Endothelial cell of umbilical vein (primary cell): ENCODE results near the gene THY1. TPM values are rescaled to one million over a fixed set of nuclear protein-coding genes. Genes with fewer than 3 reads are reported as not detected.

Source experiments
- BruUV-seq: library from RNA; stranded (reverse); fragments of 400-500 nt; replicated peaks from 2 replicates; lab custom pipeline; 2021; lab: Mats Ljungman, UMichigan
- CTCF ChIA-PET: fragments of 300-600, 350-600 bp; sonication (Branson Sonifier 250); formaldehyde crosslinking; loops from one replicate; lab custom pipeline; 2021; ENCODE audit warnings: antibody characterized with exemption, inconsistent platforms; lab: Charles Lee
- POLR2A ChIA-PET: fragments of 300-600, 350-600 bp; sonication (Branson Sonifier 250); formaldehyde crosslinking; loops from one replicate; lab custom pipeline; 2021; ENCODE audit warnings: antibody characterized with exemption, inconsistent platforms; lab: Charles Lee
- DNase-seq: peaks from one replicate; pipeline ENCODE4 v3.0.0-alpha.2; 2011; ENCODE audit warnings: low read depth, low spot score
- FAIRE-seq: peaks from 2 replicates; lab custom pipeline; 2011; peaks lifted over from hg19 to GRCh38; lab: Jason Lieb, UNC
- H2AFZ ChIP-seq: 2 replicates; pipeline ENCODE4 v1.6.0; 2012; ENCODE audit warnings: low read depth, low read length, control low read depth, inconsistent platforms
- H3K27ac ChIP-seq: 2 replicates; pipeline ENCODE4 v1.5.1; 2011; ENCODE audit warnings: low read depth, mild to moderate bottlenecking, control low read depth, low read length, moderate library complexity; ENCODE audit not compliant: insufficient read depth
- H3K27me3 ChIP-seq, 2 experiments: 2 replicates each; pipeline versions ENCODE4 v1.6.0 to v1.6.1; 2011; ENCODE audit warnings: low read length in 2 of 2, mixed read lengths in 1 of 2; ENCODE audit not compliant: control insufficient read depth in 2 of 2, insufficient read depth in 2 of 2
- H3K36me3 ChIP-seq, 2 experiments: 2 replicates in 1 of 2; 3 replicates in 1 of 2; pipeline ENCODE4 v1.5.1; 2011; ENCODE audit warnings: low read length in 2 of 2, mild to moderate bottlenecking in 1 of 2, moderate library complexity in 1 of 2; ENCODE audit not compliant: control insufficient read depth in 2 of 2, insufficient read depth in 2 of 2; ENCODE audit errors: extremely low read depth in 1 of 2
- H3K4me1 ChIP-seq: 3 replicates; pipeline ENCODE4 v1.5.1; 2011; ENCODE audit warnings: mild to moderate bottlenecking, low read length; ENCODE audit not compliant: control insufficient read depth, insufficient read depth; ENCODE audit errors: extremely low read depth
- H3K4me2 ChIP-seq: 2 replicates; pipeline ENCODE4 v1.6.1; 2011; ENCODE audit warnings: low read length, control low read depth, mixed read lengths; ENCODE audit not compliant: insufficient read depth
- H3K4me3 ChIP-seq, 3 experiments: fragments of 200-600 bp in 1 of 3; sonication (generic), shearing (Covaris generic) in 1 of 3; replicated peaks in 1 of 3; 2 replicates each; pipeline ENCODE4 v1.5.1; 2011 to 2016; ENCODE audit warnings: control low read depth in 3 of 3, low read length in 3 of 3, mild to moderate bottlenecking in 2 of 3, inconsistent platforms in 1 of 3, low read depth in 1 of 3, moderate library complexity in 1 of 3; ENCODE audit not compliant: insufficient read depth in 1 of 3
- H3K79me2 ChIP-seq: 2 replicates; pipeline ENCODE4 v1.6.0; 2012; ENCODE audit warnings: low read length, inconsistent platforms; ENCODE audit not compliant: control insufficient read depth, insufficient read depth
- H3K9ac ChIP-seq: replicated peaks from 2 replicates; pipeline ENCODE3; 2011; ENCODE audit warnings: low read length, control low read depth; ENCODE audit not compliant: insufficient read depth; ENCODE audit errors: extremely low read depth
- H3K9me1 ChIP-seq: replicated peaks from 3 replicates; pipeline ENCODE4 v1.6.0; 2011; ENCODE audit warnings: mild to moderate bottlenecking, low read length; ENCODE audit not compliant: control insufficient read depth, insufficient read depth; ENCODE audit errors: extremely low read depth
- H3K9me3 ChIP-seq: replicated peaks from 2 replicates; pipeline ENCODE4 v1.5.1; 2012; ENCODE audit warnings: low read length, inconsistent platforms; ENCODE audit not compliant: control insufficient read depth, insufficient read depth
- H4K20me1 ChIP-seq: replicated peaks from 2 replicates; pipeline ENCODE3; 2011; ENCODE audit warnings: mild to moderate bottlenecking, low read length; ENCODE audit not compliant: control insufficient read depth, insufficient read depth; ENCODE audit errors: extremely low read depth
- GATA2 ChIP-seq: IDR thresholded peaks from 2 replicates; pipeline ENCODE4 v1.7.0; 2011; ENCODE audit warnings: low read depth, mild to moderate bottlenecking, moderate library complexity, mixed read lengths, low read length; ENCODE audit not compliant: insufficient read length, insufficient read depth
- MYC ChIP-seq: IDR thresholded peaks from one replicate; pipeline ENCODE4 v1.6.1; 2011; ENCODE audit warnings: mild to moderate bottlenecking, low read depth, low read length
- POLR2AphosphoS5 ChIP-seq: IDR thresholded peaks from 2 replicates; pipeline ENCODE4 v1.6.1; 2012; ENCODE audit warnings: low read depth, mild to moderate bottlenecking, control low read depth, low read length, moderate library complexity; ENCODE audit not compliant: insufficient read depth
- dilution Hi-C: fragments of 300-500 bp; cut with MboI; formaldehyde crosslinking; loops from one replicate; pipeline ENCODE4 v1.15.0; 2019; ENCODE audit warnings: low sequenced_read_pairs; ENCODE audit not compliant: extremely low pct_ligation_motif_present
- intact Hi-C: fragments of 100-400 bp; cut with micrococcal nuclease; formaldehyde crosslinking; loops from one replicate; pipeline ENCODE4 v1.10.0; 2022
- polyA plus RNA-seq, 4 experiments: library from polyadenylated mRNA; depleted of rRNA in 3 of 4; stranded (reverse) in 3 of 4; unstranded in 1 of 4; fragments of >200 nt; gene quantifications; 2 replicates each; pipeline versions ENCODE4 v1.2.1 to v1.2.3, GENCODE V29; 2011 to 2012; ENCODE audit warnings: missing spikeins in 1 of 4
- total RNA-seq: library from RNA; stranded (reverse); gene quantifications from 2 replicates; pipeline ENCODE4 v1.2.3, GENCODE V29; 2021
- TF ChIP-seq, protein P1 (sequence below): IDR thresholded peaks from 2 replicates; pipeline ENCODE4 v1.6.1; 2011; ENCODE audit not compliant: insufficient read depth, insufficient read length
- TF ChIP-seq, protein P2 (sequence below), 2 donors: IDR thresholded peaks; 1 replicate in 1 of 2; 2 replicates in 1 of 2; pipeline ENCODE4 v1.5.1; 2011; ENCODE audit warnings: low read length in 2 of 2, mild to moderate bottlenecking in 2 of 2, moderate library complexity in 2 of 2, control low read depth in 1 of 2, inconsistent platforms in 1 of 2, low read depth in 1 of 2; ENCODE audit not compliant: insufficient read depth in 1 of 2; ENCODE audit errors: extremely low read depth in 1 of 2

THY1 gene
- total and polyA plus RNA-seq, 2 donors (not counting 3 experiments of a cell fraction or from before 2014, with no cell fraction given) = 0.75 to 1.4 TPM

DNA sequence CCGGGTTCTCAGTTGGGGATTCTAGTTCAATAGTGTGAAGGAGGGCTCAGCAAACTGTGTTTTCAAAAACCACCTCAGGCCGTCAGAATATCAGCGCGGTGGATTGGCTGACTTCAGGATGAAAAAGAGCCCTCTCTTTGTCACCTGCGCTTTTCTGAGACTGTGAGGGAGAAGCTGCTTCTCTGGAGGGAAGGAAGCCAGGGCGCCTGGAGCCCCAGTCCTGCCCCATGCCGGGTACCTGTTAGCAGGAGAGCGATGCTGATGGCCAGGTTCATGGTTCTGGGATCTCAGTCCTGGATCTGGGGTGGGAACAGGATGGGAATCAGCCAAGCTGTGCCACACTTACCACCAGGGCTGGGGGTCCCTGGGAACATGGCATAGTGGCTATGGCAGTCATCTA is 2.3 kb downstream of the THY1 start:
- H3K27ac ChIP-seq = no peak overlapping the region
- no peak overlapping the region for H3K9ac ChIP-seq
- TF ChIP-seq MYC (no peak), GATA2 (no peak), POLR2AphosphoS5 (no peak)
- TF ChIP-seq, protein P1, sequence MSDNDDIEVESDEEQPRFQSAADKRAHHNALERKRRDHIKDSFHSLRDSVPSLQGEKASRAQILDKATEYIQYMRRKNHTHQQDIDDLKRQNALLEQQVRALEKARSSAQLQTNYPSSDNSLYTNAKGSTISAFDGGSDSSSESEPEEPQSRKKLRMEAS = no peak
- TF ChIP-seq, protein P2, sequence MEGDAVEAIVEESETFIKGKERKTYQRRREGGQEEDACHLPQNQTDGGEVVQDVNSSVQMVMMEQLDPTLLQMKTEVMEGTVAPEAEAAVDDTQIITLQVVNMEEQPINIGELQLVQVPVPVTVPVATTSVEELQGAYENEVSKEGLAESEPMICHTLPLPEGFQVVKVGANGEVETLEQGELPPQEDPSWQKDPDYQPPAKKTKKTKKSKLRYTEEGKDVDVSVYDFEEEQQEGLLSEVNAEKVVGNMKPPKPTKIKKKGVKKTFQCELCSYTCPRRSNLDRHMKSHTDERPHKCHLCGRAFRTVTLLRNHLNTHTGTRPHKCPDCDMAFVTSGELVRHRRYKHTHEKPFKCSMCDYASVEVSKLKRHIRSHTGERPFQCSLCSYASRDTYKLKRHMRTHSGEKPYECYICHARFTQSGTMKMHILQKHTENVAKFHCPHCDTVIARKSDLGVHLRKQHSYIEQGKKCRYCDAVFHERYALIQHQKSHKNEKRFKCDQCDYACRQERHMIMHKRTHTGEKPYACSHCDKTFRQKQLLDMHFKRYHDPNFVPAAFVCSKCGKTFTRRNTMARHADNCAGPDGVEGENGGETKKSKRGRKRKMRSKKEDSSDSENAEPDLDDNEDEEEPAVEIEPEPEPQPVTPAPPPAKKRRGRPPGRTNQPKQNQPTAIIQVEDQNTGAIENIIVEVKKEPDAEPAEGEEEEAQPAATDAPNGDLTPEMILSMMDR (IDR thresholded peaks at IDR 0.05; ENCODE audit: extremely low read depth in 1 of 2, insufficient read depth in 1 of 2, low read depth in 1 of 2, low read length in 2 of 2) = no peak
- no TSS peak for BruUV-seq
- POLR2A ChIA-PET = no interaction called here
- intact Hi-C loops (no loop called here), dilution Hi-C loops (no loop called here)
- H3K79me2 ChIP-seq = no peaks in the 10 kb centered on the region
- FAIRE-seq = no peak
- no peak overlapping the region for H3K4me2 ChIP-seq
- H3K9me3 ChIP-seq = no peaks in the 10 kb centered on the region
- H3K4me1 ChIP-seq = no peaks in the 10 kb centered on the region
- H3K36me3 ChIP-seq = no peaks in the 10 kb centered on the region
- no peak overlapping the region for H2AFZ ChIP-seq
- H3K4me3 ChIP-seq = no peak overlapping the region
- no peak for DNase-seq
- CTCF ChIA-PET = no interaction called here
- no peaks in the 10 kb centered on the region for H4K20me1 ChIP-seq
- no peaks in the 10 kb centered on the region for H3K9me1 ChIP-seq
- H3K27me3 ChIP-seq = peaks cover 26 to 32% of the 10 kb centered on the region in 2 experiments
